Osteocyte (in vitro differentiated cells): ENCODE data around the gene RBAK. TPM values are rescaled to one million over a fixed set of nuclear protein-coding genes. Genes with fewer than 3 reads are reported as not detected.

Experiments used
- DNase-seq: peaks from one replicate; pipeline ENCODE4 v3.0.0; 2021; ENCODE audit warnings: mixed read lengths; ENCODE audit not compliant: unreplicated experiment; ENCODE audit errors: extremely low spot score
- H3K27ac Mint-ChIP-seq: one replicate; pipeline ENCODE4 v1.8.0; 2021; ENCODE audit warnings: mild to moderate bottlenecking, mixed read lengths; ENCODE audit not compliant: unreplicated experiment
- H3K27me3 Mint-ChIP-seq: one replicate; pipeline ENCODE4 v1.8.0; 2021; ENCODE audit warnings: mixed read lengths; ENCODE audit not compliant: unreplicated experiment
- H3K36me3 Mint-ChIP-seq: one replicate; pipeline ENCODE4 v1.8.0; 2021; ENCODE audit warnings: mixed read lengths; ENCODE audit not compliant: unreplicated experiment
- H3K4me1 Mint-ChIP-seq: one replicate; pipeline ENCODE4 v1.8.0; 2021; ENCODE audit warnings: mixed read lengths; ENCODE audit not compliant: unreplicated experiment
- H3K4me3 Mint-ChIP-seq: one replicate; pipeline ENCODE4 v1.8.0; 2021; ENCODE audit warnings: mild to moderate bottlenecking, moderate library complexity, mixed read lengths; ENCODE audit not compliant: unreplicated experiment
- H3K9me3 Mint-ChIP-seq: one replicate; pipeline ENCODE4 v1.8.0; 2021; ENCODE audit warnings: mixed read lengths; ENCODE audit not compliant: unreplicated experiment
- CTCF ChIP-seq: fragments of 200-600 bp; sonication (generic); IDR thresholded peaks from 2 replicates; pipeline ENCODE4 v1.5.0; 2021; ENCODE audit warnings: antibody characterized with exemption, mild to moderate bottlenecking, moderate library complexity
- total RNA-seq: library from RNA; stranded (reverse); gene quantifications from 2 replicates; pipeline ENCODE4 v1.2.1, GENCODE V29; 2021

RBAK gene
- total RNA-seq, 1 donor from 2014 or later = 13.0 TPM

DNA sequence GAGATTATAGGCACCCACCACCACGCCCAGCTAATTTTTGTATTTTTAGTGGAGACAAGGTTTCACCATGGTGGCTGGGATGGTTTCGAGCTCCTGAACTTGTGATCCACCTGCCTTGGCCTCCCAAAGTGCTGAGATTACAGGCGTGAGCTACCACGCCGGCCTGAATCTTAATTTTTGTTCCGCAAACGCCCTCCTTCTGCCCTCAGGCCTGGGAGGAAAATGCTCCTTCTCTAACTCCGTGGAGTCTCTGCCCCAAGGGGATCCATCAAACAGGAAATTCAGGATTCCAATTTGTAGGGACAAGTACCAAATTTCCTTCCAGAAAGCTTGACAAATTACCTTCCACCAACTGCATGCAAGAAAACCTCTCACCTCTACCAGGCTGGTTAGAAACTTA is 43.2 kb downstream of the RBAK start:
- no peak for TF ChIP-seq CTCF
- H3K27me3 Mint-ChIP-seq = peaks cover 15% of the 10 kb centered on the region
- peaks cover 8% of the 10 kb centered on the region for H3K9me3 Mint-ChIP-seq
- peaks cover 3% of the 10 kb centered on the region for H3K4me1 Mint-ChIP-seq
- DNase-seq = no peak
- H3K36me3 Mint-ChIP-seq = peaks cover 3% of the 10 kb centered on the region
- no peak overlapping the region for H3K4me3 Mint-ChIP-seq
- no peak overlapping the region for H3K27ac Mint-ChIP-seq

GRCh38 chr7:5093948-5094347 is 48.3 kb downstream of the RBAK start:
- Mint-ChIP-seq H3K36me3 (peaks cover 4% of the 10 kb centered on the region), H3K9me3 (peaks cover 15% of the 10 kb centered on the region), H3K4me3 (no peak overlapping the region), H3K27me3 (peaks cover 1% of the 10 kb centered on the region), H3K4me1 (no peaks in the 10 kb centered on the region), H3K27ac (no peak overlapping the region)
- no peak for TF ChIP-seq CTCF
- no peak for DNase-seq

- Mint-ChIP-seq H3K4me3 (no peak overlapping the region), H3K27me3 (no peaks in the 10 kb centered on the region), H3K9me3 (peaks cover 15% of the 10 kb centered on the region), H3K4me1 (no peaks in the 10 kb centered on the region), H3K36me3 (peaks cover 4% of the 10 kb centered on the region), H3K27ac (no peak overlapping the region)
- DNase-seq = no peak
- TF ChIP-seq CTCF = no peak
Observed at GRCh38 chr7:5094641-5095040, 49.0 kb downstream of the RBAK start.

GRCh38 chr7:5116359-5116758 is 70.7 kb downstream of the RBAK start:
- Mint-ChIP-seq H3K9me3 (no peaks in the 10 kb centered on the region), H3K36me3 (no peaks in the 10 kb centered on the region), H3K27ac (no peak overlapping the region), H3K27me3 (peaks cover 2% of the 10 kb centered on the region), H3K4me3 (no peak overlapping the region), H3K4me1 (no peaks in the 10 kb centered on the region)
- no peak for DNase-seq
- TF ChIP-seq CTCF = no peak

DNA sequence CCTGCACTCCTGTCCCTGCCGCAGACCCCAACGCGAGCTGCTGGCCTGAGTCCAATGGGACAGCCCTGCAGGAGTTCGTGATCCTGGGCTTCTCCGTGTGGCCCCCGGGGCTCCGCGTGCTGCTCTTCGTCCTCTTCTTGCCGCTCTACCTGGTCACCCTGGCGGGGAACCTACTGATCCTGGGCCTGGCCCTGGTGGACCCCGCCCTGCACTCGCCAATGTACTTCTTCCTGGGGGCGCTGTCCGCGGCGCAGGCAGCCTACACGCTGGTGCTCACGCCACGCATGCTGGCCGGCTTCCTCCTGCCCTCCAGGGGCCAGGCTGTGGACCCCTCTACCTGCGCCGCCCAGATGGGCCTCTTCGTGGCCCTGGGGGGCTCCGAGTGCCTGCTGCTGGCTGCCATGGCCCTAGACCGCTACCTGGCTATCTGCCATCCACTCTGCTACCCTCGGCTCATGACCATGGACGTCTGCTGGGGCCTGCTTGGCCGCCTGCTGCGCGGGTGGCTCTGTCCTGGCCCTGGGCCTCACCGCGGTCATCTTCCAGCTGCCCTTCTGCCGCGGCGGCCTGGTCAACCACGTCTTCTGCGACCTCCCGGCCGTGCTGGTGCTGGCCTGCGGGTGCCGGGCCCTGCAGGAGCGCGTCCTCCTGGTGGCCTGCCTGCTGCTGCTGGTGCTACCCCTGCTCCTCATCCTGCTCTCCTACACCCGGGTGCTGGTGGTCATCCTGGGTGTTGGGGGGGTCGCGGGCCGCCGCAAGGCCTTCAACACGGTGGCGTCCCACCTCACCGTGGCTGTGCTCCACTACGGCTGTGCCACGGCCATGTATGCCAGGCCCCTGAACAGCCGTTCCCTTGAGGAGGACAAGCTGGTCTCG is 71.7 kb downstream of the RBAK start:
- H3K9me3 Mint-ChIP-seq = no peaks in the 10 kb centered on the region
- no peaks in the 10 kb centered on the region for H3K36me3 Mint-ChIP-seq
- no peak for DNase-seq
- H3K27me3 Mint-ChIP-seq = no peaks in the 10 kb centered on the region
- H3K4me3 Mint-ChIP-seq = no peak overlapping the region
- H3K27ac Mint-ChIP-seq = no peak overlapping the region
- no peak for TF ChIP-seq CTCF
- no peaks in the 10 kb centered on the region for H3K4me1 Mint-ChIP-seq

Other genes starting within 250 kb of the RBAK start
- gene PAPOLB, start 183.8 kb upstream of the RBAK start, total RNA-seq = 0.10 and 0.13 TPM in 2 replicates
- 2.1 and 3.4 TPM in 2 replicates for gene RADIL, start 162.1 kb upstream of the RBAK start, total RNA-seq
- not detected in 2 replicates for gene MMD2, start 86.7 kb upstream of the RBAK start, total RNA-seq
- gene WIPI2, start 144.4 kb downstream of the RBAK start, total RNA-seq = 83.3 and 86.1 TPM in 2 replicates
- 7.9 and 9.7 TPM in 2 replicates for gene SLC29A4, start 237.1 kb downstream of the RBAK start, total RNA-seq